ENCODE data around the gene GAS7.

Gene GAS7

DNA sequence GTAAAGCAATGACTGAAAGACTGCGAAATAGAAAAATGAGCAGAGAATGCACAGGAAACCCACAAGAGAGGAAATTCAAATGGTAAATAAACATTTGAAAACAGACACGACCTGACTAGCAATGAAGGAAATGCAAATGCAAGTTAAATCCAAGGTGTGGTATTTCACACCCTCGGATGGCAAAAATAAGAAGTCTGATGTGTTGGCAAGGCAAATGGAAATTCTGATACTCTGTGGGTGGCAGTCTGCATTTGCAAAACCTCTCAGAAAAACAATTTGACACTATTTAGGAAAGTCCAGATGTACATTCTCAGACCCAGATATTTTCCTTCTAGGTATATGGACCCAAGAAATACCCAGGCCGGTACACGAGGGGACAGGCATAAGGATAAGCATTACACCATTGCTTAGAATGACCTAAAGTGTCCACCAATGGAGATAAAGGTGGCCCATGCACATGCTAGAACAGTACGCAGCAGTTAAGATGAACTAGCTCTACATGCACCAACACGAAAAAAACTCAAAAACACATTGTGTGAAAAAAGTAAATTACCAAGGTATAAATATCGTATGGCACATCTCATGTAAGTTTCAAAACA lies 116.7 kb downstream of the GAS7 start:
- Histone ChIP-seq H3K9ac (ENCODE audit: low read length) (no peak overlapping the region), H3K9me2 (ENCODE audit: low read depth, low read length) (no peaks in the 10 kb centered on the region), H3K4me2 (ENCODE audit: low read length) (no peak overlapping the region), H3K79me2 (ENCODE audit: insufficient read depth, low read length) (no peaks in the 10 kb centered on the region), H3K27ac (ENCODE audit: low read depth, low read length, poor library complexity, severe bottlenecking) (no peak overlapping the region), H3K27me3 (ENCODE audit: insufficient read depth, low read length) (no peaks in the 10 kb centered on the region; the same call in 1 of the 2 replicates), H3K36me3 (ENCODE audit: insufficient read depth, low read length) (no peaks in the 10 kb centered on the region), H3K4me1 (ENCODE audit: insufficient read depth, low read length, severe bottlenecking) (no peaks in the 10 kb centered on the region), H3K4me3 (ENCODE audit: low read depth, low read length, poor library complexity, severe bottlenecking) (no peak overlapping the region), H2AFZ (ENCODE audit: low read length) (no peak overlapping the region), H3K9me3 (ENCODE audit: low read length) (no peaks in the 10 kb centered on the region), H4K20me1 (ENCODE audit: insufficient read depth, low read length) (no peaks in the 10 kb centered on the region), H3F3A (ENCODE audit: insufficient read depth, low read length) (no peaks in the 10 kb centered on the region)
- TF ChIP-seq, protein P1, sequence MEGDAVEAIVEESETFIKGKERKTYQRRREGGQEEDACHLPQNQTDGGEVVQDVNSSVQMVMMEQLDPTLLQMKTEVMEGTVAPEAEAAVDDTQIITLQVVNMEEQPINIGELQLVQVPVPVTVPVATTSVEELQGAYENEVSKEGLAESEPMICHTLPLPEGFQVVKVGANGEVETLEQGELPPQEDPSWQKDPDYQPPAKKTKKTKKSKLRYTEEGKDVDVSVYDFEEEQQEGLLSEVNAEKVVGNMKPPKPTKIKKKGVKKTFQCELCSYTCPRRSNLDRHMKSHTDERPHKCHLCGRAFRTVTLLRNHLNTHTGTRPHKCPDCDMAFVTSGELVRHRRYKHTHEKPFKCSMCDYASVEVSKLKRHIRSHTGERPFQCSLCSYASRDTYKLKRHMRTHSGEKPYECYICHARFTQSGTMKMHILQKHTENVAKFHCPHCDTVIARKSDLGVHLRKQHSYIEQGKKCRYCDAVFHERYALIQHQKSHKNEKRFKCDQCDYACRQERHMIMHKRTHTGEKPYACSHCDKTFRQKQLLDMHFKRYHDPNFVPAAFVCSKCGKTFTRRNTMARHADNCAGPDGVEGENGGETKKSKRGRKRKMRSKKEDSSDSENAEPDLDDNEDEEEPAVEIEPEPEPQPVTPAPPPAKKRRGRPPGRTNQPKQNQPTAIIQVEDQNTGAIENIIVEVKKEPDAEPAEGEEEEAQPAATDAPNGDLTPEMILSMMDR (IDR thresholded peaks at IDR 0.05; ENCODE audit: low read length): no peak
- TF ChIP-seq EZH2 (IDR thresholded peaks at IDR 0.05; ENCODE audit: borderline replicate concordance, low read length): no peak

DNA sequence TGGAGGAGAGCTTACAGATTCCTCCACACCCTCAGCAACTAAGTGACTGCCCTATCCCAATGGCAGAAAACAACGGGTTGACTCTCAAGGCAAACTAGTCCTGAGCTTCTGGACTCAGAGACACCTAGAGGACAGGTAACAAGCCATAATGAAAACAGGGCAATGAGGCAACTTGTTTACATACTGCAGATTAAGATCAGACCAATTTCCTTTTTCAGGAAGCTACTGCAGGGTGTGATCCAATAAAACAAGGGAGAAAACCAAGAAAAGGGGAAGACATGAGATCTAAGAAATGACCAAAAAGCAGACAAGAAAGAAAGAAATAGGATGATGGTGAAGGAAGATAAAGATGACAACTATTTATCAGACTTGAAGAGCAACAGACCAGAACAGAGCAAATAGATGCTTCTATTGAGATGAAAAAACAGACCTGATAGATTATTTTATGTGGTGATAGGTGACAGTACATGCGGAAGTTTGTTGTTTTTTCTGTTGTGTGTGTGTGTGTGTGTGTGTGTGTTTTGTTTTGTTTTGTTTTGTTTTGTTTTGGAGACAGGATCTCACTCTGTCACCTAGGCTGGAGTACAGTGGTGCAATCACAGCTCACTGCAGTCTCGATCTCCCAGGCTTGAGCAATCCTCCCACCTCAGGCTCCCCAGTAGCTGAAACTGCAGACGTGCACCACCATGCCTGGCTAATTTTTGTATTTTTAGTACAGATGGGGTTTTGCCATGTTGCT lies 120.7 kb downstream of the GAS7 start:
- no peak overlapping the region for H3K4me2 ChIP-seq (ENCODE audit: low read length)
- no peaks in the 10 kb centered on the region for H4K20me1 ChIP-seq (ENCODE audit: insufficient read depth, low read length)
- no peak overlapping the region for H3K4me3 ChIP-seq (ENCODE audit: low read depth, low read length, poor library complexity, severe bottlenecking)
- no peaks in the 10 kb centered on the region for H3K9me3 ChIP-seq (ENCODE audit: low read length)
- H2AFZ ChIP-seq (ENCODE audit: low read length): no peak overlapping the region
- no peak overlapping the region for H3K9ac ChIP-seq (ENCODE audit: low read length)
- H3K36me3 ChIP-seq (ENCODE audit: insufficient read depth, low read length): no peaks in the 10 kb centered on the region
- no peaks in the 10 kb centered on the region for H3F3A ChIP-seq (ENCODE audit: insufficient read depth, low read length)
- H3K9me2 ChIP-seq (ENCODE audit: low read depth, low read length): no peaks in the 10 kb centered on the region
- no peaks in the 10 kb centered on the region for H3K79me2 ChIP-seq (ENCODE audit: insufficient read depth, low read length)
- no peak overlapping the region for H3K27ac ChIP-seq (ENCODE audit: low read depth, low read length, poor library complexity, severe bottlenecking)
- no peaks in the 10 kb centered on the region for H3K27me3 ChIP-seq (ENCODE audit: insufficient read depth, low read length)
- no peaks in the 10 kb centered on the region for H3K4me1 ChIP-seq (ENCODE audit: insufficient read depth, low read length, severe bottlenecking)
- TF ChIP-seq, protein P1 (IDR thresholded peaks at IDR 0.05; ENCODE audit: low read length): no peak
- TF ChIP-seq EZH2 (IDR thresholded peaks at IDR 0.05; ENCODE audit: borderline replicate concordance, low read length): no peak

DNA sequence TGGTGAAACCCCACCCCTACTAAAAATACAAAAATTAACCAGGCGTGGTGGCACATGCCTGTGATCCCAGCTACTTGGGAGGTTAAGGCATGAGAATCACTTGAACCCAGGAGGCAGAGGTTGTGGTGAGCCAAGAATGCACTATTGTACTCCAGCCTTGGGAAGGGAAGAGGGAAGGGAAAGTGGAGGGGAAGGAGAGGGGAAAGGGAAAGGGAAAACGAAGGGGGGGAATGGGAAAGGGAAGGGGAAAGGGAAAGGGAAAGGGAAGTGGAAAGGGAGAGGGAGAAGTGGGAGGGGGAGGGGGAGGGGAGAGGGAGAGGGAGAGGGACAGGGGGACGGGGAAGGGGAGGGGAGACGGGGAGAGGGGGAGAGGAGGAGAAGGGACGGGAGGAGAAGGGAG lies 122.5 kb downstream of the GAS7 start:
- no peaks in the 10 kb centered on the region for H3K9me2 ChIP-seq (ENCODE audit: low read depth, low read length)
- H3K4me1 ChIP-seq (ENCODE audit: insufficient read depth, low read length, severe bottlenecking): no peaks in the 10 kb centered on the region
- H3K4me3 ChIP-seq (ENCODE audit: low read depth, low read length, poor library complexity, severe bottlenecking): no peak overlapping the region
- H2AFZ ChIP-seq (ENCODE audit: low read length): no peak overlapping the region
- H3K79me2 ChIP-seq (ENCODE audit: insufficient read depth, low read length): no peaks in the 10 kb centered on the region
- no peaks in the 10 kb centered on the region for H3K27me3 ChIP-seq (ENCODE audit: insufficient read depth, low read length)
- no peak overlapping the region for H3K4me2 ChIP-seq (ENCODE audit: low read length)
- no peaks in the 10 kb centered on the region for H4K20me1 ChIP-seq (ENCODE audit: insufficient read depth, low read length)
- TF ChIP-seq EZH2 (IDR thresholded peaks at IDR 0.05; ENCODE audit: borderline replicate concordance, low read length): no peak
- TF ChIP-seq, protein P1 (IDR thresholded peaks at IDR 0.05; ENCODE audit: low read length): no peak
- H3K9me3 ChIP-seq (ENCODE audit: low read length): no peaks in the 10 kb centered on the region
- H3K27ac ChIP-seq (ENCODE audit: low read depth, low read length, poor library complexity, severe bottlenecking): no peak overlapping the region
- no peaks in the 10 kb centered on the region for H3K36me3 ChIP-seq (ENCODE audit: insufficient read depth, low read length)
- H3K9ac ChIP-seq (ENCODE audit: low read length): no peak overlapping the region
- H3F3A ChIP-seq (ENCODE audit: insufficient read depth, low read length): no peaks in the 10 kb centered on the region
